HepG2 (cell line): ENCODE measurements around the gene PFN2. TPM values are rescaled to one million over a fixed set of nuclear protein-coding genes. Genes with fewer than 3 reads are reported as not detected.

Experiments
- ADNP ChIP-seq: sonication (generic); formaldehyde crosslinking; IDR thresholded peaks from 2 replicates; pipeline ENCODE4 v1.4.0; 2020; ENCODE audit warnings: missing genetic modification reagents
- EP300 ChIP-seq, 3 experiments: sonication (generic) in 1 of 3; formaldehyde crosslinking in 1 of 3; IDR thresholded peaks; 2 replicates each; pipeline versions ENCODE4 v1.5.1 to v1.6.1; 2011 to 2020; ENCODE audit warnings: low read depth in 2 of 3, low read length in 2 of 3, borderline replicate concordance in 1 of 3, improper control_type of control experiment in 1 of 3, mild to moderate bottlenecking in 1 of 3, missing genetic modification reagents in 1 of 3, moderate library complexity in 1 of 3
- JDP2 ChIP-seq: sonication (generic); formaldehyde crosslinking; IDR thresholded peaks from 2 replicates; pipeline ENCODE4 v1.8.1; 2022; ENCODE audit warnings: missing genetic modification reagents, borderline replicate concordance
- KLF11 ChIP-seq: IDR thresholded peaks from 2 replicates; pipeline ENCODE4 v1.6.1; 2016; ENCODE audit warnings: missing compliant biosample characterization
- KLF9 ChIP-seq: IDR thresholded peaks from 2 replicates; pipeline ENCODE4 v1.6.1; 2016; ENCODE audit warnings: low read depth
- KMT2B ChIP-seq: IDR thresholded peaks from 2 replicates; pipeline ENCODE4 v1.6.1; 2016; ENCODE audit warnings: missing genetic modification reagents, missing compliant biosample characterization
- MBD4 ChIP-seq: IDR thresholded peaks from 2 replicates; pipeline ENCODE4 v1.6.1; 2012; ENCODE audit warnings: low read length, inconsistent platforms, borderline replicate concordance
- NR2C2 ChIP-seq: sonication (generic); formaldehyde crosslinking; IDR thresholded peaks from 2 replicates; pipeline ENCODE4 v1.4.0; 2020; ENCODE audit warnings: missing genetic modification reagents, mild to moderate bottlenecking, moderate library complexity, borderline replicate concordance
- RBAK ChIP-seq: sonication (generic); formaldehyde crosslinking; IDR thresholded peaks from 2 replicates; pipeline ENCODE4 v1.5.1; 2020; ENCODE audit warnings: mild to moderate bottlenecking, missing genetic modification reagents
- SNAI1 ChIP-seq: sonication (generic); formaldehyde crosslinking; IDR thresholded peaks from 2 replicates; pipeline ENCODE4 v1.5.0; 2020; ENCODE audit warnings: mild to moderate bottlenecking, missing genetic modification reagents, borderline replicate concordance
- TRAFD1 ChIP-seq: sonication (generic); formaldehyde crosslinking; IDR thresholded peaks from 2 replicates; pipeline ENCODE4 v1.5.1; 2020; ENCODE audit warnings: missing genetic modification reagents, mild to moderate bottlenecking, borderline replicate concordance
- TRIM24 ChIP-seq: sonication (generic); formaldehyde crosslinking; IDR thresholded peaks from 2 replicates; pipeline ENCODE4 v1.8.0; 2022; ENCODE audit warnings: mild to moderate bottlenecking, missing genetic modification reagents
- YEATS4 ChIP-seq: sonication (generic); formaldehyde crosslinking; IDR thresholded peaks from 2 replicates; pipeline ENCODE4 v1.4.0; 2020; ENCODE audit warnings: missing genetic modification reagents, borderline replicate concordance
- ZNF296 ChIP-seq: sonication (generic); formaldehyde crosslinking; conservative IDR thresholded peaks from 2 replicates; pipeline ENCODE4 v1.5.0; 2020; ENCODE audit warnings: mild to moderate bottlenecking, missing genetic modification reagents
- ZNF33A ChIP-seq: sonication (generic); formaldehyde crosslinking; IDR thresholded peaks from 2 replicates; pipeline ENCODE4 v1.5.1; 2020; ENCODE audit warnings: missing genetic modification reagents, mild to moderate bottlenecking, moderate library complexity, borderline replicate concordance
- ZNF614 ChIP-seq: IDR thresholded peaks from 2 replicates; pipeline ENCODE4 v1.6.1; 2018; ENCODE audit warnings: missing biosample characterization, missing genetic modification reagents, inconsistent platforms, borderline replicate concordance
- ZNF691 ChIP-seq: sonication (generic); formaldehyde crosslinking; IDR thresholded peaks from 2 replicates; pipeline ENCODE4 v1.4.0; 2020; ENCODE audit warnings: missing genetic modification reagents, low read depth, mild to moderate bottlenecking, borderline replicate concordance
- ZNF7 ChIP-seq: IDR thresholded peaks from 2 replicates; pipeline ENCODE4 v1.6.1; 2016; ENCODE audit warnings: missing biosample characterization, missing genetic modification reagents
- ZNF703 ChIP-seq: sonication (generic); formaldehyde crosslinking; IDR thresholded peaks from 2 replicates; pipeline ENCODE4 v1.5.1; 2020; ENCODE audit warnings: missing genetic modification reagents, mild to moderate bottlenecking, moderate library complexity, borderline replicate concordance
- polyA plus RNA-seq, 8 experiments: library from polyadenylated mRNA; depleted of rRNA in 3 of 8; stranded (reverse) in 7 of 8; unstranded in 1 of 8; fragments of >200 nt; fragmentation: Illumina TruSeq in 4 of 8; extraction: Trizol in 4 of 8; gene quantifications; 2 replicates each; pipeline versions ENCODE4 v1.2.1 to v1.2.3, GENCODE V29; 2011 to 2016; ENCODE audit warnings: low read depth in 4 of 8, missing spikeins in 1 of 8, mixed read lengths in 1 of 8; ENCODE audit not compliant: insufficient read depth in 1 of 8
- total RNA-seq, 5 experiments: library from RNA; depleted of rRNA; stranded (reverse); fragments of >200 nt; fragmentation: Illumina TruSeq; extraction: Trizol; gene quantifications; 2 replicates each; pipeline ENCODE4 v1.2.3, GENCODE V29; 2016; ENCODE audit warnings: low read depth in 1 of 5
- TF ChIP-seq, protein P1 (sequence below): sonication (generic); formaldehyde crosslinking; IDR thresholded peaks from 2 replicates; pipeline ENCODE4 v1.4.0; 2020; ENCODE audit warnings: mild to moderate bottlenecking, missing genetic modification reagents
- TF ChIP-seq, protein P2 (sequence below): IDR thresholded peaks from 2 replicates; pipeline ENCODE4 v1.6.1; 2016; ENCODE audit warnings: missing compliant biosample characterization, missing genetic modification reagents, borderline replicate concordance
- TF ChIP-seq, protein P3 (sequence below): fragments of 450-650 bp; IDR thresholded peaks from 2 replicates; pipeline ENCODE4 v1.6.1; 2016

The PFN2 gene
- total and polyA plus RNA-seq, 2 of the 13 experiments (the other 11 are each of a cell fraction or from before 2014, with no cell fraction given), result 57.3 to 150 TPM

DNA sequence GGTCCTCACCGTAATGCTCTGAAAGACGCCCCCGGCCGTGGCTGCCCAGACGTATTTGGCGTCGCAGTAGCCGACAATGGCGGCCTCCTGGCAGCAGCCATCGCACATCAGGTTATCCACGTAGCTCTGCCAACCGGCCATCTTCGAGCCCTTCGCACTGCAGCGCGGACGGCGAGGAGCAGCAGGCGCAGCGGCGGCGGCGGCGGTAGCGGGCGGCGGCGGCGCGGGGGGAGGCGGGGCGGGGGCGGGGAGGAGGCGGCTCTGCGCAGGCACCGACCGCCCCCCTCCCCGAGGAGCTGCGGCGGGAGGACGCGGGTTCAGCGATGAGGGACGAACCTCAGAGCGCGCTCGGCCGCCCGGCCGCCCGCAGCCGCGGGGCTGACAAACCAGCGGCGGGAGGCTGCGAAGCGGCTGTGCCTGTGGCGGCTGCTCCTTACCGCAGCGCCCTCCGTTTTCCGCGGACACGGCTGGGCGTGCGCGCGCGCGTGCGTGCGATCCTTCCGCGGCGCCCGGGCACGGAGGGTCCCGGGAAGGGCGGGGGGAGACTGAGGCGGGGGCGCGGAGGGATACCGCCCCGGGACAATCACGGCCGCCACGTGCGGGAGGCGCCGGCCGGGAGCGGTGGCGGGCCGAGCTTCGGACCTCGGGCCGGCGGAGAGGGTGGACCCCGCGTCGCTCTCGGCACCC is at the start of gene PFN2 (continued):
- TF ChIP-seq, protein P1, sequence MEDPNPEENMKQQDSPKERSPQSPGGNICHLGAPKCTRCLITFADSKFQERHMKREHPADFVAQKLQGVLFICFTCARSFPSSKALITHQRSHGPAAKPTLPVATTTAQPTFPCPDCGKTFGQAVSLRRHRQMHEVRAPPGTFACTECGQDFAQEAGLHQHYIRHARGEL, result no peak
- TF ChIP-seq ZNF7 (CRISPR knock-in tag), result no peak; the same call in 1 of the 2 replicates
- TF ChIP-seq KLF9 (CRISPR knock-in tag), result no peak
- no peak for TF ChIP-seq NR2C2
- no peak for TF ChIP-seq KLF11
- TF ChIP-seq SNAI1, result no peak
- TF ChIP-seq ZNF691 (CRISPR knock-in tag), result no peak; the same call in none of the 2 replicates
- no peak for TF ChIP-seq ADNP
- TF ChIP-seq, protein P2, sequence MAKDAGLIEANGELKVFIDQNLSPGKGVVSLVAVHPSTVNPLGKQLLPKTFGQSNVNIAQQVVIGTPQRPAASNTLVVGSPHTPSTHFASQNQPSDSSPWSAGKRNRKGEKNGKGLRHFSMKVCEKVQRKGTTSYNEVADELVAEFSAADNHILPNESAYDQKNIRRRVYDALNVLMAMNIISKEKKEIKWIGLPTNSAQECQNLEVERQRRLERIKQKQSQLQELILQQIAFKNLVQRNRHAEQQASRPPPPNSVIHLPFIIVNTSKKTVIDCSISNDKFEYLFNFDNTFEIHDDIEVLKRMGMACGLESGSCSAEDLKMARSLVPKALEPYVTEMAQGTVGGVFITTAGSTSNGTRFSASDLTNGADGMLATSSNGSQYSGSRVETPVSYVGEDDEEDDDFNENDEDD, result peak; percentile 90; the same call in 1 of the 2 replicates
- TF ChIP-seq RBAK, result no peak
- TF ChIP-seq YEATS4, result peak; percentile 88
- TF ChIP-seq ZNF296 (CRISPR knock-in tag), result no peak
- TF ChIP-seq EP300 (IDR thresholded peaks at IDR 0.05; ENCODE audit: low read depth in 2 of 2, low read length in 2 of 2), result no peak
- TF ChIP-seq EP300 (CRISPR knock-in tag; IDR thresholded peaks at IDR 0.05; ENCODE audit: borderline replicate concordance), result peak; percentile 30; the same call in 1 of the 2 replicates
- no peak for TF ChIP-seq MBD4
- TF ChIP-seq TRAFD1 (CRISPR knock-in tag), result no peak
- TF ChIP-seq JDP2 (CRISPR knock-in tag), result peak; percentile 29; the same call in 1 of the 2 replicates
- peak; percentile 87 for TF ChIP-seq KMT2B
- TF ChIP-seq ZNF33A (CRISPR knock-in tag), result no peak
- no peak for TF ChIP-seq TRIM24 (CRISPR knock-in tag)
- TF ChIP-seq, protein P3, sequence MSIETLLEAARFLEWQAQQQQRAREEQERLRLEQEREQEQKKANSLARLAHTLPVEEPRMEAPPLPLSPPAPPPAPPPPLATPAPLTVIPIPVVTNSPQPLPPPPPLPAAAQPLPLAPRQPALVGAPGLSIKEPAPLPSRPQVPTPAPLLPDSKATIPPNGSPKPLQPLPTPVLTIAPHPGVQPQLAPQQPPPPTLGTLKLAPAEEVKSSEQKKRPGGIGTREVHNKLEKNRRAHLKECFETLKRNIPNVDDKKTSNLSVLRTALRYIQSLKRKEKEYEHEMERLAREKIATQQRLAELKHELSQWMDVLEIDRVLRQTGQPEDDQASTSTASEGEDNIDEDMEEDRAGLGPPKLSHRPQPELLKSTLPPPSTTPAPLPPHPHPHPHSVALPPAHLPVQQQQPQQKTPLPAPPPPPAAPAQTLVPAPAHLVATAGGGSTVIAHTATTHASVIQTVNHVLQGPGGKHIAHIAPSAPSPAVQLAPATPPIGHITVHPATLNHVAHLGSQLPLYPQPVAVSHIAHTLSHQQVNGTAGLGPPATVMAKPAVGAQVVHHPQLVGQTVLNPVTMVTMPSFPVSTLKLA, result peak; percentile 16; the same call in 1 of the 2 replicates
- TF ChIP-seq ZNF614, result no peak
- TF ChIP-seq ZNF703 (CRISPR knock-in tag), result peak; percentile 88
